Uterus (tissue), 2 donors: Measurements from ENCODE around the gene DOCK1.

Source experiments
- POLR2A ChIP-seq, 2 donors: fragments of 450-650 bp; IDR thresholded peaks; one replicate each; pipeline ENCODE4 v1.6.1; 2016; ENCODE audit warnings: antibody characterized with exemption in 2 of 2, mild to moderate bottlenecking in 1 of 2, moderate library complexity in 1 of 2
- TF ChIP-seq, protein P1 (sequence below), 4 experiments: fragments of 200-600 bp in 2 of 4; fragments of 450-650 bp in 2 of 4; sonication (generic) in 2 of 4; IDR thresholded peaks; one replicate each; pipeline ENCODE4 v1.5.1; 2016 to 2019; ENCODE audit warnings: antibody characterized with exemption in 4 of 4, mild to moderate bottlenecking in 2 of 4, moderate library complexity in 1 of 4

DNA sequence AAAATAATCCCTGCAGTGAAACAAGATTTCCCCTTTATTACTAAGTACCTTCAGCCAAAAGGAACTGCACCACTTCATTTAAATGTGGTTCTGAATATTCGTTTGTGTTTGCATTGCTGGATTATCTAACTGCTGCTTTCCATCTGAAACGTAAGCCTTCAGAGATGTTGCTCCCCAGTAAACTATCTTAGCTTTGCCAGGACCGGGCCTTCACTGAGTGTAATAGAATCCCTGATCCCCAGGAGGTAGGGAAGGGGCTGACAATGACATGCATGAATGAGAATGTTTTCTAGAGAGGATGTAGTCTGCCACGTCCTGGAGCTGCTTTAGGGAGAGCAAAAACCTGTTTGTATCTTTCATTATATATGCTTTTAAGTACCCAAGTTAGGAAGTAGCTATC is 310.6 kb downstream of the DOCK1 start:
- TF ChIP-seq POLR2A (IDR thresholded peaks at IDR 0.05): no peak
- TF ChIP-seq, protein P1, sequence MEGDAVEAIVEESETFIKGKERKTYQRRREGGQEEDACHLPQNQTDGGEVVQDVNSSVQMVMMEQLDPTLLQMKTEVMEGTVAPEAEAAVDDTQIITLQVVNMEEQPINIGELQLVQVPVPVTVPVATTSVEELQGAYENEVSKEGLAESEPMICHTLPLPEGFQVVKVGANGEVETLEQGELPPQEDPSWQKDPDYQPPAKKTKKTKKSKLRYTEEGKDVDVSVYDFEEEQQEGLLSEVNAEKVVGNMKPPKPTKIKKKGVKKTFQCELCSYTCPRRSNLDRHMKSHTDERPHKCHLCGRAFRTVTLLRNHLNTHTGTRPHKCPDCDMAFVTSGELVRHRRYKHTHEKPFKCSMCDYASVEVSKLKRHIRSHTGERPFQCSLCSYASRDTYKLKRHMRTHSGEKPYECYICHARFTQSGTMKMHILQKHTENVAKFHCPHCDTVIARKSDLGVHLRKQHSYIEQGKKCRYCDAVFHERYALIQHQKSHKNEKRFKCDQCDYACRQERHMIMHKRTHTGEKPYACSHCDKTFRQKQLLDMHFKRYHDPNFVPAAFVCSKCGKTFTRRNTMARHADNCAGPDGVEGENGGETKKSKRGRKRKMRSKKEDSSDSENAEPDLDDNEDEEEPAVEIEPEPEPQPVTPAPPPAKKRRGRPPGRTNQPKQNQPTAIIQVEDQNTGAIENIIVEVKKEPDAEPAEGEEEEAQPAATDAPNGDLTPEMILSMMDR (IDR thresholded peaks at IDR 0.05): no peak
